Suprapubic skin (tissue), 3 donors: ENCODE results near the gene RNF7.

Source experiments
- CTCF ChIP-seq, 2 donors: fragments of 200-600 bp in 1 of 2; fragments of 450-650 bp in 1 of 2; sonication (generic) in 1 of 2; IDR thresholded peaks; one replicate each; pipeline ENCODE4 v1.5.1; 2016 to 2019; ENCODE audit warnings: antibody characterized with exemption in 2 of 2, mild to moderate bottlenecking in 1 of 2, moderate library complexity in 1 of 2
- EP300 ChIP-seq: sonication (generic); formaldehyde crosslinking; IDR thresholded peaks from one replicate; pipeline ENCODE4 v1.6.1; 2017; ENCODE audit warnings: antibody characterized with exemption
- POLR2A ChIP-seq, 2 donors: fragments of 450-650 bp; IDR thresholded peaks; one replicate each; pipeline ENCODE4 v1.6.1; 2017; ENCODE audit warnings: antibody characterized with exemption in 2 of 2, mild to moderate bottlenecking in 2 of 2, moderate library complexity in 2 of 2

DNA sequence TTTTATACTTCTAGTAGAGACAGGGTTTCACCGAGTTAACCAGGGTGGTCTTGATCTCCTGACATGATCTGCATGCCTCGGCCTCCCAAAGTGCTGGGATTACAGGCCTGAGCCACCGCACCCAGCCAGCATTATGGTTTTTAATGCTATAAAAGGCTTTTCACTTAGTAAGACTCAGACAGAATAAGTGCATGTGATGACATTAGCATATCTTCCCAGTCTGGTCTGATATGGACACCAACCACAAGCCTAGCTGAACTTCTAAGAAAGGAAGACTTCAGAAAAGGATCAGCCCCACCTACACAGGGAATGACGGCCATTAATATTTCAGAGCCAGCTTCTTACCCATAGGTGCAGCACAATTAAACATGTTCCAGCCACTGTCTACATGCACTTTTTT is 52.1 kb downstream of the RNF7 start:
- TF ChIP-seq CTCF (IDR thresholded peaks at IDR 0.05) (no peak), EP300 (no peak), POLR2A (IDR thresholded peaks at IDR 0.05) (no peak)
